ENCODE measurements around the gene TTC34.

DNA sequence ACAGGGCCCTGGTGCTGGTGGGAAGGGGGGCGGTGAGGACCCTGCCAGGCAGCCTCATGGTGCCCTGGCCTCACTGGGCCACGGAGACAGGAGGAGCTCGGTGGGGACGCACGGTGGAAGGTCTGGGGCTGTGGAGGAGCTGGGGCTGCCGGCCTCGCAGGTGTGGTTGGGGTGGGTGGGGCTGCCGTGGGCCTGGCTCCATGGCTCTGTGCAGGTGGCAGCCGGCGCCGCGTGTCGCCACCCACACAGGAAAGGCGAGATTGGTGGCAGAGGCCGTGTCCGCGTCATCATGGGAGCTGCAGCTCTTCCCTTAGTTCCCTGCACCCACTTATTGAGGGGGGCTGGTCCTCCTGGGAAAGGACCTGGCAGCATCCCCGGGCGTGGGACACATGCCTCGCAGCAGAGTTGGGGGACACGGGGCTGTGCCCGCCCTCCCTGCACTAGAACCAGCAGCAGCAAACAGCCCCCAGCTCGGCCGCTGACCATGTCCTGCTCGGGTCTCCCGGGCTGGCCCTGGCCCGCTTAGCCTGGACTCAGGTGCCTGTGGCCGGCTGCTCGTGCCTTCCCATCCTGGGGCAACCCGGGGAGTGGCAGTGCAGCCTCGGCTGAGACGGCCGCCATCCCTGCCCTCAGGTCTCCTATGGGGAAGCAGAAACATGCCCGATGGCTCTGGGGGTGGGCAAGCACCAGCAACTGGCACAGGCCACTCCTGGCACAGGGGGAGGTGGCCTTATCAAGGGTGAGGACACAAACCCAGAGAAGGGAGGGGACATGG is 7.5 kb upstream of the TTC34 start:
- TF ChIP-seq CTCF (IDR thresholded peaks at IDR 0.05 in 2 of 3, conservative IDR thresholded peaks at IDR 0.05 in 1 of 3; ENCODE audit: borderline replicate concordance in 1 of 3, insufficient read depth in 1 of 3, low read depth in 2 of 3, low read length in 2 of 3) (no peak), ATF3 (IDR thresholded peaks at IDR 0.05) (no peak), REST (IDR thresholded peaks at IDR 0.05; ENCODE audit: low read depth) (no peak)
